ENCODE data around the gene THEMIS.
"Not testable (repeated sequence)": the region's sequence is repeated elsewhere in the genome, so short reads cannot be mapped to it uniquely, and the experiment has no call there.

The THEMIS gene

DNA sequence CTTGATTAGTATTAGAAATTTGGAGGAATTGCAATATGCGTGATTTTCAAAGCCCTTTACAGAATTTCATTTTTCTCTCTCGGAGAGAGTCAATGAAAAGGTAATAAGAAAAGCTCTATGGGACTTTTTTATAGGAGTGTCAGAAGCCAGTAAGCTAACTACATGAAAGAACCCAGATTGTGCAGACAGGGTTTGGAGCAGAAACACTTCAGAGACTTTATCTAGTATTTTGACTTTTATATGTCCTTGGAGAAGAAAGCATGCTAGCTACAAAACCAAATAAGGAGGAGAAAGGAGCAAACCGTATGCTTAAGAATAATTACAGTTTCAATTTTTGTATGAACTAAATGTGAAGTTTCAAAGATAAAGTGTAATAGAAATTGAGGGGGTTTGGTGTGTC lies 182.2 kb downstream of the THEMIS start:
- H3K9ac ChIP-seq (ENCODE audit: low read length in 5 of 5): no peak overlapping the region
- H3K4me1 ChIP-seq (ENCODE audit: control insufficient read depth in 5 of 5, insufficient read depth in 5 of 5, low read length in 5 of 5): no peaks in the 10 kb centered on the region
- no peak overlapping the region for H3K27ac ChIP-seq (ENCODE audit: low read depth, low read length)
- no peaks in the 10 kb centered on the region for H3K36me3 ChIP-seq (ENCODE audit: control insufficient read depth in 5 of 5, insufficient read depth in 5 of 5, low read length in 5 of 5)
- no peak overlapping the region for H3K4me3 ChIP-seq (ENCODE audit: low read depth in 1 of 5, low read length in 5 of 5)
- no peaks in the 10 kb centered on the region for H3K27me3 ChIP-seq (ENCODE audit: control insufficient read depth in 5 of 5, insufficient read depth in 4 of 5, low read length in 5 of 5)
- H3K9me3 ChIP-seq (ENCODE audit: control insufficient read depth in 5 of 5, low read length in 5 of 5): no peaks in the 10 kb centered on the region

DNA sequence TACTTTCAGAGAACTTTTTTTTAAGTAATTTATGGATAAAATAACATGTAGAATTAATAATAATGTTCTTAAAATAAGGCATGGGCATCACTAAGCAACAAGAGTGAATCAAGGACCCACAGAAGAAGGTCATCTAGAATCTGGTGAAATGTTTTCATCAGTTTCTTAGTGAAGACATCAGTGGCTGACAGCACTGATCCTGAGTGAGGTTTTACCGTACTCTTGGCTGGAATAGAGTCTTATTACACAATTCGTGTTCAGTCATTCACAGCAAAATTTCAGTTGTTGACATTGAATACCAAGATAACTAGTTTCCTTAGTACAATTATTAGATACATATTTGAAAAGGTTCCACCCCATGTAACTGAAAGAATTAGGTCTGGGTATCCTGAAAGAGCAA lies 183.5 kb downstream of the THEMIS start:
- no peaks in the 10 kb centered on the region for H3K9me3 ChIP-seq (ENCODE audit: control insufficient read depth in 5 of 5, low read length in 5 of 5)
- no peaks in the 10 kb centered on the region for H3K36me3 ChIP-seq (ENCODE audit: control insufficient read depth in 5 of 5, insufficient read depth in 5 of 5, low read length in 5 of 5)
- no peak overlapping the region for H3K27ac ChIP-seq (ENCODE audit: low read depth, low read length)
- no peaks in the 10 kb centered on the region for H3K4me1 ChIP-seq (ENCODE audit: control insufficient read depth in 5 of 5, insufficient read depth in 5 of 5, low read length in 5 of 5)
- H3K9ac ChIP-seq (ENCODE audit: low read length in 5 of 5): no peak overlapping the region
- H3K4me3 ChIP-seq (ENCODE audit: low read depth in 1 of 5, low read length in 5 of 5): no peak overlapping the region
- no peaks in the 10 kb centered on the region for H3K27me3 ChIP-seq (ENCODE audit: control insufficient read depth in 5 of 5, insufficient read depth in 4 of 5, low read length in 5 of 5)

DNA sequence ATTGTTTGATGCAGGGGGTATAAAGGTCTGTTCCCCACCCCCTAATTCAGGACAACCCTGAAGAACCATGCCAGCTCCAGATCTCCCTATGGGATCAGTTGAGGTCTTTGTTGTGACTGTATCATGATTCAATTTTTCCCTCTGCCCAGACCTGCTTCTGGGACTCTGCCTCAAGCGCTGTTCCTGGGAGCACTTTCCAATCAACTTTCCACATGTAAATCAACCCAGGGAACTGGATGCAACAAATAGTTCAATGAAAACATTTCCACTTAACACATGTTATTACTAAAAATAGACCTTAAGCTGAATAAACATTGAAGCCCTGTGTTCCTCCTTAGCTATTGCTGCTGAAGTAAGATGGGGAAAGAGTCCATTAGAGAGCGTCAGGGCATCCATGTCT lies 184.4 kb downstream of the THEMIS start:
- no peak overlapping the region for H3K4me3 ChIP-seq (ENCODE audit: low read depth in 1 of 5, low read length in 5 of 5)
- H3K4me1 ChIP-seq (ENCODE audit: control insufficient read depth in 5 of 5, insufficient read depth in 5 of 5, low read length in 5 of 5): no peaks in the 10 kb centered on the region
- no peak overlapping the region for H3K27ac ChIP-seq (ENCODE audit: low read depth, low read length)
- no peaks in the 10 kb centered on the region for H3K9me3 ChIP-seq (ENCODE audit: control insufficient read depth in 5 of 5, low read length in 5 of 5)
- no peaks in the 10 kb centered on the region for H3K36me3 ChIP-seq (ENCODE audit: control insufficient read depth in 5 of 5, insufficient read depth in 5 of 5, low read length in 5 of 5)
- H3K27me3 ChIP-seq (ENCODE audit: control insufficient read depth in 5 of 5, insufficient read depth in 4 of 5, low read length in 5 of 5): no peaks in the 10 kb centered on the region
- no peak overlapping the region for H3K9ac ChIP-seq (ENCODE audit: low read length in 5 of 5)

DNA sequence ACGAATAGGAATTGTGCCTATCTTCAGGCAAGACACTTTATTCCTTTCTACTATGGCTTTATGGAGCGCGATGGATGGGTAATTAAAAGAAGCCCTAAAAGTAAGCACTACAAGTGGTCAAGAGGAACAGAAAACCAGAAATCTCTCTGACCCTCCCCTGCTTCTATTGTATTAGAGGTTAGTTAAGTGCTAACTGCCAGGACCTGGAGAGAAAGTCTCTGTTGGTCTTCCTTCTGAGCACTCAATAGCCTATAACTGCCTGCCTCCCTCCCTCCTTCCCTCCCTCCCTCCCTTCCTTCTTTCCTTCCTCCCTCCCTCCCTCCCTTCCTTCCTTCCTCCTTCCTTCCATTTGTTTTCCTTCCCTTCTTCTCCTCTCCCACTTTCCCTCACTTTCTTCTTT lies 190.2 kb downstream of the THEMIS start:
- Histone ChIP-seq H3K27me3 (ENCODE audit: control insufficient read depth in 5 of 5, insufficient read depth in 4 of 5, low read length in 5 of 5) (no peaks in the 10 kb centered on the region), H3K4me1 (ENCODE audit: control insufficient read depth in 5 of 5, insufficient read depth in 5 of 5, low read length in 5 of 5) (peaks cover 0 to 3% (median 0%) of the 10 kb centered on the region in 5 donors), H3K9ac (ENCODE audit: low read length in 5 of 5) (no peak overlapping the region), H3K36me3 (ENCODE audit: control insufficient read depth in 5 of 5, insufficient read depth in 5 of 5, low read length in 5 of 5) (no peaks in the 10 kb centered on the region), H3K9me3 (ENCODE audit: control insufficient read depth in 5 of 5, low read length in 5 of 5) (no peaks in the 10 kb centered on the region), H3K27ac (ENCODE audit: low read depth, low read length) (no peak overlapping the region), H3K4me3 (ENCODE audit: low read depth in 1 of 5, low read length in 5 of 5) (no peak overlapping the region)

DNA sequence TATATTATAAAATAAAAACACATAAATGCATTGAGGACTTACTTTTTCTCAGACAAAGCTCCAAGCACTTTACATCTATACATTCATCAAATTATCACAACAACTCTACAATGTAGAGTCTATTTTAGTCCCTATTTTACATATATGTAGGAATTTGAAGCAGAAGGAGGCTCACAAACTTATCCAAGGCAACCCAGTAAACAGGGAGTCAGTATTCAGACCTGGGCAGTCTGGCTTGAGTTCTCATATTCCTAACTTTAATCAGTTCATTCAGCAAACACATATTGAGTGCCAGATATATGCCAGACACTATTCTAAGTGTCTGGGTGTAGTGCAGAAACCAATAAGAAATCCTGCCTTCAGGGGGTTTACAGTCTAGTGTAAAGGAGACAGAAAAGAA lies 194.6 kb downstream of the THEMIS start:
- no peak overlapping the region for H3K4me3 ChIP-seq (ENCODE audit: low read depth in 1 of 5, low read length in 5 of 5)
- no peak overlapping the region for H3K9ac ChIP-seq (ENCODE audit: low read length in 5 of 5)
- H3K36me3 ChIP-seq (ENCODE audit: control insufficient read depth in 5 of 5, insufficient read depth in 5 of 5, low read length in 5 of 5): no peaks in the 10 kb centered on the region
- no peak overlapping the region for H3K27ac ChIP-seq (ENCODE audit: low read depth, low read length)
- no peaks in the 10 kb centered on the region for H3K9me3 ChIP-seq (ENCODE audit: control insufficient read depth in 5 of 5, low read length in 5 of 5)
- no peaks in the 10 kb centered on the region for H3K27me3 ChIP-seq (ENCODE audit: control insufficient read depth in 5 of 5, insufficient read depth in 4 of 5, low read length in 5 of 5)
- peaks cover 0 to 3% (median 0%) of the 10 kb centered on the region in 5 donors for H3K4me1 ChIP-seq (ENCODE audit: control insufficient read depth in 5 of 5, insufficient read depth in 5 of 5, low read length in 5 of 5)

DNA sequence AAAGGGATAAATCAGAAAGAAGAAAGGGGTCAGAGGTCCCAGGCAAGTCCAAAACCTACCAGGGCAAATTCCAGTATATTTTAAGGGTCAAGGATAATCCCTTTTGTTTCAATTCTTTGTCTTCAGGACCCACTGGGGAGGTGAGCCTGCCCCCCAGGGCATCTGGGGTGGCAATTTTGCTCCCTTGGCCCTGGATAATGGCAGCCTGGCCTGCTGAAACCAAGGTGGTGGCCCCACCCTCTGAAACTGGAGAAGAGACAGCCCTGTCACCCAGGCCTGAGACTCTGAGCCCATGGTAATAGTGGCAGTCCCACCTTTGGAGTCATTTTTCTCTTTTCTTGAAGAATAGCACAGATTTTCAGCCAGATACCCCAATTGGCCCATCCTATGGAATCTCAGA lies 205.8 kb downstream of the THEMIS start:
- Histone ChIP-seq H3K9me3 (ENCODE audit: control insufficient read depth in 5 of 5, low read length in 5 of 5) (no peaks in the 10 kb centered on the region), H3K27me3 (ENCODE audit: control insufficient read depth in 5 of 5, insufficient read depth in 4 of 5, low read length in 5 of 5) (no peaks in the 10 kb centered on the region), H3K4me1 (ENCODE audit: control insufficient read depth in 5 of 5, insufficient read depth in 5 of 5, low read length in 5 of 5) (no peaks in the 10 kb centered on the region), H3K4me3 (ENCODE audit: low read depth in 1 of 5, low read length in 5 of 5) (no peak overlapping the region), H3K9ac (ENCODE audit: low read length in 5 of 5) (no peak overlapping the region), H3K36me3 (ENCODE audit: control insufficient read depth in 5 of 5, insufficient read depth in 5 of 5, low read length in 5 of 5) (no peaks in the 10 kb centered on the region), H3K27ac (ENCODE audit: low read depth, low read length) (no peak overlapping the region)

DNA sequence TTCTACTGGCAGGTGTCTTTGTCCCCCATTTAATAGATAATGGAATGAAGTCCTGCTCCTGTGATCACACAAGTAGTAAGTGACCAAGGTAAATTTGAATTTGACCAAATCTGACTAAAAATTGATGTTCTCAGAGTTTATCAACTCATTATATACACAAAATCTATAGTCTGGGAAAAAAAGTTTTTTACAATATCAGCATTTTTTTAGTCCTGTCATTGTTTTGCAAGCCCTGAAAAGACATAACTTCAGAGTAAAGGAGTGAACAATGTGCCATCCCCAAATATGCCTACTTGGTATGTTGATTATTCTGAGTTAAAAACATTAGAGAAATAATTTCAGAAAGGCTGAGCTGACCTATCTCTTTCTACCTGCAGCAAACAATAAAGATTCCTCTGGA lies 209.7 kb downstream of the THEMIS start:
- H3K4me3 ChIP-seq (ENCODE audit: low read depth in 1 of 5, low read length in 5 of 5): no peak overlapping the region
- H3K4me1 ChIP-seq (ENCODE audit: control insufficient read depth in 5 of 5, insufficient read depth in 5 of 5, low read length in 5 of 5): no peaks in the 10 kb centered on the region
- no peaks in the 10 kb centered on the region for H3K36me3 ChIP-seq (ENCODE audit: control insufficient read depth in 5 of 5, insufficient read depth in 5 of 5, low read length in 5 of 5)
- no peaks in the 10 kb centered on the region for H3K9me3 ChIP-seq (ENCODE audit: control insufficient read depth in 5 of 5, low read length in 5 of 5)
- H3K27me3 ChIP-seq (ENCODE audit: control insufficient read depth in 5 of 5, insufficient read depth in 4 of 5, low read length in 5 of 5): no peaks in the 10 kb centered on the region
- no peak overlapping the region for H3K27ac ChIP-seq (ENCODE audit: low read depth, low read length)
- no peak overlapping the region for H3K9ac ChIP-seq (ENCODE audit: low read length in 5 of 5)

DNA sequence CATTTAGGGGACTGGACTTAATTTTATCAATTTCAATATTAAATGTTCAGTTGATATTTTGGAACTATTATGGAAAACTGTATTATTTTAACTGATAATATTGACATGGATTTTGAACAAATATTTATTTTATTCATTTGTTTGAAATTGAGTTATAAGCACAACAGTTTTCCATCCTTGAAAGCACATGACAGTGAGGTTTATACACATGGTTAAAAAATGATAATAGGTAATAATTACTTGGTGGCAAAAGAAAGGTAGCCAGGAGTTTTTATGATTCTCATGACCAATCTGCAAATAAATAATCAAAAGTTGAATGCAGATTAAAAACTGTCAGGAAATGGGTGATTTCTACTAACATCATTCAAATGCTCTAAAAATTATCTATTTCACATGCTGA lies 210.3 kb downstream of the THEMIS start:
- H3K4me3 ChIP-seq (ENCODE audit: low read depth in 1 of 5, low read length in 5 of 5): no peak overlapping the region
- H3K9me3 ChIP-seq (ENCODE audit: control insufficient read depth in 5 of 5, low read length in 5 of 5): no peaks in the 10 kb centered on the region

DNA sequence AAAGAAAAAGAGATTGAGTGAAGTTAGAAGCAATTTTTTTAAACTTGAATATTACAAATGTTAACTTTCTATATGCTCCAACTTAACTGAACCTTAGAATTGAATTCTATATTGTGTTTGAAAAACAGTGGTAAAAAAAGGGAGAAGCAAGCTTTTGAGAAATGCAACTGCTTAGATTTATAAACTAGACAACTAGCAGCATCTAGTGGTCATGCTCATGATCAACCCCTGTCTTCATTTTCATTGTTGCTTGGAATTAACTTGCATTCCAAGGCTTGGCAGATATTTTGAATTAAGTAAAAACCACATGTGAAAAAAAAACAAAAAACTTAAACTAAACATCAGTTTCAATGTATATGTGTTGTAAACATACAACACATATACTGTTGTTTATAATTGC lies 210.8 kb downstream of the THEMIS start:
- Histone ChIP-seq H3K4me1 (ENCODE audit: control insufficient read depth in 5 of 5, insufficient read depth in 5 of 5, low read length in 5 of 5) (no peaks in the 10 kb centered on the region), H3K27me3 (ENCODE audit: control insufficient read depth in 5 of 5, insufficient read depth in 4 of 5, low read length in 5 of 5) (no peaks in the 10 kb centered on the region), H3K36me3 (ENCODE audit: control insufficient read depth in 5 of 5, insufficient read depth in 5 of 5, low read length in 5 of 5) (no peaks in the 10 kb centered on the region), H3K4me3 (ENCODE audit: low read depth in 1 of 5, low read length in 5 of 5) (no peak overlapping the region), H3K27ac (ENCODE audit: low read depth, low read length) (no peak overlapping the region), H3K9ac (ENCODE audit: low read length in 5 of 5) (no peak overlapping the region), H3K9me3 (ENCODE audit: control insufficient read depth in 5 of 5, low read length in 5 of 5) (no peaks in the 10 kb centered on the region)

More for the DNA sequence above, 210.3 kb downstream of the THEMIS start:
- no peaks in the 10 kb centered on the region for H3K4me1 ChIP-seq (ENCODE audit: control insufficient read depth in 5 of 5, insufficient read depth in 5 of 5, low read length in 5 of 5)
- H3K9ac ChIP-seq (ENCODE audit: low read length in 5 of 5): no peak overlapping the region
- no peaks in the 10 kb centered on the region for H3K36me3 ChIP-seq (ENCODE audit: control insufficient read depth in 5 of 5, insufficient read depth in 5 of 5, low read length in 5 of 5)
- H3K27me3 ChIP-seq (ENCODE audit: control insufficient read depth in 5 of 5, insufficient read depth in 4 of 5, low read length in 5 of 5): no peaks in the 10 kb centered on the region
- H3K27ac ChIP-seq (ENCODE audit: low read depth, low read length): no peak overlapping the region

DNA sequence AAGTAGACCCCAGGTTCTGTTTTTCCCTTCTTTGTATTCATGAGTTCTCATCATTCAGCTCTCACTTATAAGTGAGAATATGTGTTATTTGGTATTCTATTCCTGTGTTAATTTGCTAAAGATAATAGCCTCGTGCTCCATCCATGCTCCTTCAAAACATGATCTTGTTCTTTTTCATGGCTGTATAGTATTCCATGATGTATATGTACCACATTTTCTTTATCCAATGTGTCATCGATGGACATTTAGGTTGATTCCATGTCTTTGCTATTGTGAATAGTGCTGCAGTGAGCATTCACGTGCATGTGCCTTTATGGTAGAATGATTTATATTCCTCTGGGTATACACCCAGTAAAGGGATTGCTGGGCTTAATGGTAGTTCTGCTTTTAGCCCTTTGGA lies 213.4 kb downstream of the THEMIS start:
- H3K4me1 ChIP-seq (ENCODE audit: control insufficient read depth in 5 of 5, insufficient read depth in 5 of 5, low read length in 5 of 5); H3K36me3 ChIP-seq (ENCODE audit: control insufficient read depth in 5 of 5, insufficient read depth in 5 of 5, low read length in 5 of 5); H3K27me3 ChIP-seq (ENCODE audit: control insufficient read depth in 5 of 5, insufficient read depth in 4 of 5, low read length in 5 of 5); H3K9me3 ChIP-seq (ENCODE audit: control insufficient read depth in 5 of 5, low read length in 5 of 5); H3K9ac ChIP-seq (ENCODE audit: low read length in 5 of 5); H3K27ac ChIP-seq (ENCODE audit: low read depth, low read length); H3K4me3 ChIP-seq (ENCODE audit: low read depth in 1 of 5, low read length in 5 of 5): not testable (repeated sequence)

DNA sequence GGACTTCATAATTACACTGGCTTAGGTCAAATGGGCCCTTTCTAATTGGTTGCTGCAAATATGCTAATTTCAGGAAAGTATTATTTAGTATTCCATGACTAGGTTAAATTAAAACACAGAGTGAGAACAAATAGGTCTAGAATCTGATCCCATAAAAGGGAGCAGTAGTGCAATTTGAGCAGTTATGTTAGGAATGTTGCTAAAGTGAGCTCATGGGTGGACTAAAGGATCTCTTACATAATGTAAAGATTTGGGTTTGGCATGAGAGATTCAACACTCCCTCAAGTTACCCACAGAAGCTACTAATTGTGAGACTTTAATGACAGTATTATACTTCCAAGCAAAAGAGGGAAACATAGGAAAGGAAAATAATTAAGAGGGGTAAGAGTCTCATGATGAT lies 214.8 kb downstream of the THEMIS start:
- Histone ChIP-seq H3K9ac (ENCODE audit: low read length in 5 of 5) (no peak overlapping the region), H3K36me3 (ENCODE audit: control insufficient read depth in 5 of 5, insufficient read depth in 5 of 5, low read length in 5 of 5) (no peaks in the 10 kb centered on the region), H3K27ac (ENCODE audit: low read depth, low read length) (no peak overlapping the region), H3K4me1 (ENCODE audit: control insufficient read depth in 5 of 5, insufficient read depth in 5 of 5, low read length in 5 of 5) (no peaks in the 10 kb centered on the region), H3K4me3 (ENCODE audit: low read depth in 1 of 5, low read length in 5 of 5) (no peak overlapping the region), H3K9me3 (ENCODE audit: control insufficient read depth in 5 of 5, low read length in 5 of 5) (no peaks in the 10 kb centered on the region), H3K27me3 (ENCODE audit: control insufficient read depth in 5 of 5, insufficient read depth in 4 of 5, low read length in 5 of 5) (no peaks in the 10 kb centered on the region)

Measured in subcutaneous abdominal adipose tissue (tissue), 5 donors.